ENCODE data around the gene TUBE1.
A peak's percentile ranks its signal among the peaks of the same experiment; 100 is the strongest.

Gene TUBE1

GRCh38 chr6:112065426-112065986 is 21.8 kb downstream of the TUBE1 start:
- Histone ChIP-seq H3K4me3 (ENCODE audit: control insufficient read depth in 1 of 7, extremely low read depth in 1 of 7, insufficient read depth in 4 of 7, low read depth in 2 of 7, low read length in 6 of 7) (no peak overlapping the region), H3K27ac (ENCODE audit: insufficient read depth in 1 of 2, low read depth in 1 of 2, low read length in 2 of 2, poor library complexity in 1 of 2, severe bottlenecking in 2 of 2) (no peak overlapping the region), H3K4me1 (ENCODE audit: control extremely low read depth in 1 of 4, control insufficient read depth in 4 of 4, insufficient read depth in 4 of 4, low read length in 3 of 4) (no peaks in the 10 kb centered on the region), H3K9me3 (ENCODE audit: control extremely low read depth in 1 of 5, control insufficient read depth in 4 of 5, insufficient read depth in 2 of 5, low read depth in 1 of 5, low read length in 4 of 5) (no peaks in the 10 kb centered on the region), H3K36me3 (ENCODE audit: control insufficient read depth in 4 of 4, insufficient read depth in 4 of 4, low read length in 3 of 4) (peaks cover 0 to 5% (median 2%) of the 10 kb centered on the region in 4 experiments), H3K27me3 (replicated peaks in 2 of 5; ENCODE audit: control insufficient read depth in 4 of 5, insufficient read depth in 5 of 5, low read length in 4 of 5) (no peaks in the 10 kb centered on the region)
- ChIA-PET CTCF (interaction anchor here (1.0 to 1.5 kb wide), 2 partner anchors 10 to 21 kb away, joined by 3 to 5 read pairs; no protein-coding TSS in a partner anchor), POLR2A (no interaction called here)
- WGBS (ENCODE audit: insufficient coverage) = no CpG with 5 or more reads among the region's 6 CpGs
- DNase-seq = no peak

- ChIA-PET CTCF (interaction anchor here (0.7 to 1.5 kb wide), 3 partner anchors 23 to 415 kb away, joined by 3 to 4 read pairs (median 4); no protein-coding TSS in a partner anchor), POLR2A (no interaction called here)
Measured at GRCh38 chr6:112062966-112063365, 24.3 kb downstream of the TUBE1 start.

DNA sequence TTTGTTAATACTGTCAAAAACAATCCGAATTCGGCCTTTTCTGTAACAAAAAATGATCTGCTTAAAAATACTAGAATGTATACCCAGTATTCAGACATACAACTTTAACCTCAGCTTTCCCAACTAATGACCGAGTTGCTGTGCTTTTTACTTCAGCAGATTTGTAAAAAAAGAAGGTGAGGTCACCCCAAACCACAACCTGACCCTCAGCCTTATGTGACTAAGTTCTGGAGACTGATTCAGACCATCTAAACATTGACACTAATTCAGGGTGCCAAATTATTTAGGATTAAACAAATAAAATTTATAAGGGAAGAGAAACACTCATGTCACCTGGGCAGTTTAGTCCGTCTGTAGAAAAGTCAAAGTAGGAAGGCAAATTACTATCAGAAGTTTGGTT is 25.7 kb downstream of the TUBE1 start:
- Histone ChIP-seq H3K4me3 (ENCODE audit: control insufficient read depth in 1 of 7, extremely low read depth in 1 of 7, insufficient read depth in 4 of 7, low read depth in 2 of 7, low read length in 6 of 7) (no peak overlapping the region), H3K36me3 (ENCODE audit: control insufficient read depth in 4 of 4, insufficient read depth in 4 of 4, low read length in 3 of 4) (no peaks in the 10 kb centered on the region), H3K9me3 (ENCODE audit: control extremely low read depth in 1 of 5, control insufficient read depth in 4 of 5, insufficient read depth in 2 of 5, low read depth in 1 of 5, low read length in 4 of 5) (no peaks in the 10 kb centered on the region), H3K27me3 (replicated peaks in 2 of 5; ENCODE audit: control insufficient read depth in 4 of 5, insufficient read depth in 5 of 5, low read length in 4 of 5) (no peaks in the 10 kb centered on the region), H3K4me1 (ENCODE audit: control extremely low read depth in 1 of 4, control insufficient read depth in 4 of 4, insufficient read depth in 4 of 4, low read length in 3 of 4) (peaks cover 0 to 4% (median 0%) of the 10 kb centered on the region in 4 experiments), H3K27ac (ENCODE audit: insufficient read depth in 1 of 2, low read depth in 1 of 2, low read length in 2 of 2, poor library complexity in 1 of 2, severe bottlenecking in 2 of 2) (no peak overlapping the region)
- 100% methylated on average over 3 of the region's 4 CpGs for WGBS (ENCODE audit: insufficient coverage)
- CTCF ChIA-PET = interaction anchor here (1.5 kb wide), 1 partner anchor 25 kb away, joined by 4 read pairs; no protein-coding TSS in a partner anchor
- POLR2A ChIA-PET = no interaction called here
- DNase-seq = no peak

More at GRCh38 chr6:112062966-112063365, 24.3 kb downstream of the TUBE1 start:
- DNase-seq = no peak
- Histone ChIP-seq H3K9me3 (ENCODE audit: control extremely low read depth in 1 of 5, control insufficient read depth in 4 of 5, insufficient read depth in 2 of 5, low read depth in 1 of 5, low read length in 4 of 5) (no peaks in the 10 kb centered on the region), H3K4me1 (ENCODE audit: control extremely low read depth in 1 of 4, control insufficient read depth in 4 of 4, insufficient read depth in 4 of 4, low read length in 3 of 4) (peaks cover 0 to 4% (median 0%) of the 10 kb centered on the region in 4 experiments), H3K27me3 (replicated peaks in 2 of 5; ENCODE audit: control insufficient read depth in 4 of 5, insufficient read depth in 5 of 5, low read length in 4 of 5) (no peaks in the 10 kb centered on the region), H3K36me3 (ENCODE audit: control insufficient read depth in 4 of 4, insufficient read depth in 4 of 4, low read length in 3 of 4) (no peaks in the 10 kb centered on the region), H3K4me3 (ENCODE audit: control insufficient read depth in 1 of 7, extremely low read depth in 1 of 7, insufficient read depth in 4 of 7, low read depth in 2 of 7, low read length in 6 of 7) (no peak overlapping the region), H3K27ac (ENCODE audit: insufficient read depth in 1 of 2, low read depth in 1 of 2, low read length in 2 of 2, poor library complexity in 1 of 2, severe bottlenecking in 2 of 2) (no peak overlapping the region)
- no CpG with 5 or more reads among the region's 3 CpGs for WGBS (ENCODE audit: insufficient coverage)

- Histone ChIP-seq H3K4me3 (ENCODE audit: control insufficient read depth in 1 of 7, extremely low read depth in 1 of 7, insufficient read depth in 4 of 7, low read depth in 2 of 7, low read length in 6 of 7) (no peak overlapping the region), H3K9me3 (ENCODE audit: control extremely low read depth in 1 of 5, control insufficient read depth in 4 of 5, insufficient read depth in 2 of 5, low read depth in 1 of 5, low read length in 4 of 5) (no peaks in the 10 kb centered on the region), H3K36me3 (ENCODE audit: control insufficient read depth in 4 of 4, insufficient read depth in 4 of 4, low read length in 3 of 4) (no peaks in the 10 kb centered on the region), H3K27ac (ENCODE audit: insufficient read depth in 1 of 2, low read depth in 1 of 2, low read length in 2 of 2, poor library complexity in 1 of 2, severe bottlenecking in 2 of 2) (no peak overlapping the region), H3K27me3 (replicated peaks in 2 of 5; ENCODE audit: control insufficient read depth in 4 of 5, insufficient read depth in 5 of 5, low read length in 4 of 5) (no peaks in the 10 kb centered on the region), H3K4me1 (ENCODE audit: control extremely low read depth in 1 of 4, control insufficient read depth in 4 of 4, insufficient read depth in 4 of 4, low read length in 3 of 4) (peaks cover 0 to 4% (median 0%) of the 10 kb centered on the region in 4 experiments)
- WGBS (ENCODE audit: insufficient coverage) = 0% methylated on average over 1 of the region's 4 CpGs
- CTCF ChIA-PET = interaction anchor here (0.6 to 3.9 kb wide), 4 partner anchors 8 to 30 kb away, joined by 3 to 22 read pairs (median 3); no protein-coding TSS in a partner anchor
- POLR2A ChIA-PET = no interaction called here
- peak; percentile 9 to 57 (median 53) for DNase-seq
Measured at GRCh38 chr6:112058243-112059032, 28.8 kb downstream of the TUBE1 start.

DNA sequence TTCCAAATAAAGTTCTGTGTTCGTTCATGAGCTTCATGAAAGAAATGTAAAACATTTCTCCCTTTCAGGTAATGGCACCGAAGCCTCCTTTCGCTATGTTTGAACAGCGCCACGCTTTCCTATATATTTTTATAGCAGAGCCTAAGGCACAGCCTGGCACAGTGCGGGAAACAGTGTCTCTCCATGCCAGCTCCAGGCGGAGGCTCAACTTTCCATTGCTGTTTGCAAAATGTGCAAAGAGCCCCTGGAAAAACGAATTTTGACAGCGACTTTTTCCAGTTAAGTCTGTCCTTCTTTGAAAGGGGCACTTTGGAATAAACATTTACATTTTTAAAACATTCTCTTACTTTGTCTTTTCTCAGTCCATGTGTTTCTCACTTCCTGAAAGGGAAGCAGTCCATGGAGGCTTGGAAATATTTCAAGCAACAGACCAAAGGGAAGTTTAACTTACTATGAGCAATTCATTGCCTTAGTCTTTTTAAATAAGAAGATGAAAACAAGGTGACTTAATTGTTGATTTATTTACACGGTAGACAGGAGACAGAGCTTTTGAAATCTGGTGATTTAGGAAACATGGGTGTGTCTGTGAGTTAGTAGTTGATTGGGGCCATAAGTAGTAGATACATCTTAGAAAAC is 32.6 kb downstream of the TUBE1 start:
- peaks cover 0 to 4% (median 0%) of the 10 kb centered on the region in 4 experiments for H3K4me1 ChIP-seq (ENCODE audit: control extremely low read depth in 1 of 4, control insufficient read depth in 4 of 4, insufficient read depth in 4 of 4, low read length in 3 of 4)
- H3K4me3 ChIP-seq (ENCODE audit: control insufficient read depth in 1 of 7, extremely low read depth in 1 of 7, insufficient read depth in 4 of 7, low read depth in 2 of 7, low read length in 6 of 7) = no peak overlapping the region
- peaks cover 0 to 3% (median 0%) of the 10 kb centered on the region in 5 experiments for H3K9me3 ChIP-seq (ENCODE audit: control extremely low read depth in 1 of 5, control insufficient read depth in 4 of 5, insufficient read depth in 2 of 5, low read depth in 1 of 5, low read length in 4 of 5)
- no peak for DNase-seq
- no peaks in the 10 kb centered on the region for H3K36me3 ChIP-seq (ENCODE audit: control insufficient read depth in 4 of 4, insufficient read depth in 4 of 4, low read length in 3 of 4)
- ChIA-PET CTCF (interaction anchor here (0.7 to 1.7 kb wide), 2 partner anchors 13 to 63 kb away, joined by 3 to 4 read pairs; no protein-coding TSS in a partner anchor), POLR2A (no interaction called here)
- no peaks in the 10 kb centered on the region for H3K27me3 ChIP-seq (replicated peaks in 2 of 5; ENCODE audit: control insufficient read depth in 4 of 5, insufficient read depth in 5 of 5, low read length in 4 of 5)
- no peak overlapping the region for H3K27ac ChIP-seq (ENCODE audit: insufficient read depth in 1 of 2, low read depth in 1 of 2, low read length in 2 of 2, poor library complexity in 1 of 2, severe bottlenecking in 2 of 2)
- WGBS (ENCODE audit: insufficient coverage) = 97% methylated on average over 8 of the region's 10 CpGs

- Histone ChIP-seq H3K27ac (ENCODE audit: insufficient read depth in 1 of 2, low read depth in 1 of 2, low read length in 2 of 2, poor library complexity in 1 of 2, severe bottlenecking in 2 of 2) (no peak within 1 kb of the TSS), H3K27me3 (replicated peaks in 2 of 5; ENCODE audit: control insufficient read depth in 4 of 5, insufficient read depth in 5 of 5, low read length in 4 of 5) (no peaks in the 10 kb centered on the region), H3K4me3 (ENCODE audit: control insufficient read depth in 1 of 7, extremely low read depth in 1 of 7, insufficient read depth in 4 of 7, low read depth in 2 of 7, low read length in 6 of 7) (no peak within 1 kb of the TSS), H3K9me3 (ENCODE audit: control extremely low read depth in 1 of 5, control insufficient read depth in 4 of 5, insufficient read depth in 2 of 5, low read depth in 1 of 5, low read length in 4 of 5) (peaks cover 0 to 3% (median 0%) of the 10 kb centered on the region in 5 experiments), H3K4me1 (ENCODE audit: control extremely low read depth in 1 of 4, control insufficient read depth in 4 of 4, insufficient read depth in 4 of 4, low read length in 3 of 4) (peaks cover 0 to 4% (median 0%) of the 10 kb centered on the region in 4 experiments), H3K36me3 (ENCODE audit: control insufficient read depth in 4 of 4, insufficient read depth in 4 of 4, low read length in 3 of 4) (no peaks in the 10 kb centered on the region)
- ChIA-PET POLR2A (no interaction called here), CTCF (interaction anchor here (0.6 to 1.1 kb wide), 2 partner anchors 13 to 291 kb away, joined by 4 read pairs; no protein-coding TSS in a partner anchor)
- DNase-seq = no peak
- WGBS (ENCODE audit: insufficient coverage) = 98% methylated on average over 12 of the region's 12 CpGs
Measured at GRCh38 chr6:112054001-112054400, 33.3 kb downstream of the TUBE1 start, which contains the start of gene CCN6. Gene CCN6, plus strand, starts transcription at chr6:112054104. Its CDS starts 254 bp downstream, at chr6:112054358.

Measured in common myeloid progenitor, CD34-positive (primary cell).